H1 (cell line): ENCODE measurements around the gene NEU4. TPM values are rescaled to one million over a fixed set of nuclear protein-coding genes. Genes with fewer than 3 reads are reported as not detected.

Experiments
- CTCF ChIA-PET: fragments of 300-600 bp; sonication (Branson Sonifier 250); formaldehyde crosslinking; loops from one replicate; lab custom pipeline; 2021; ENCODE audit not compliant: partially characterized antibody; lab: Charles Lee
- POLR2A ChIA-PET: fragments of 300-600 bp; sonication (Branson Sonifier 250); formaldehyde crosslinking; loops from one replicate; lab custom pipeline; 2021; ENCODE audit warnings: inconsistent platforms; ENCODE audit not compliant: partially characterized antibody; lab: Charles Lee
- DNase-seq, 2 experiments: peaks; one replicate each; pipeline versions ENCODE4 v3.0.0 to v3.0.0-alpha.2; 2010 to 2022; ENCODE audit warnings: low spot score in 2 of 2, low read depth in 1 of 2, mixed read lengths in 1 of 2
- FAIRE-seq: peaks from 2 replicates; lab custom pipeline; 2011; peaks lifted over from hg19 to GRCh38; lab: Jason Lieb, UNC
- H2AFZ ChIP-seq: 2 replicates; pipeline ENCODE4 v1.8.1; 2012; ENCODE audit warnings: low read length, inconsistent platforms
- H2AK5ac ChIP-seq: 2 replicates; pipeline ENCODE4 v1.6.1; 2013; ENCODE audit warnings: low read depth, low read length
- H2BK120ac ChIP-seq: replicated peaks from 2 replicates; pipeline ENCODE3; 2013; ENCODE audit warnings: low read depth, low read length, inconsistent platforms
- H2BK12ac ChIP-seq: 2 replicates; pipeline ENCODE4 v1.6.1; 2013; ENCODE audit warnings: low read depth, low read length
- H2BK15ac ChIP-seq: 2 replicates; pipeline ENCODE4 v1.6.1; 2013; ENCODE audit warnings: low read length
- H2BK20ac ChIP-seq: 2 replicates; pipeline ENCODE4 v1.6.1; 2013; ENCODE audit warnings: low read length
- H2BK5ac ChIP-seq: 2 replicates; pipeline ENCODE4 v1.6.1; 2013; ENCODE audit warnings: low read depth, low read length
- H3K14ac ChIP-seq: 2 replicates; pipeline ENCODE4 v1.6.1; 2013; ENCODE audit warnings: inconsistent platforms; ENCODE audit not compliant: insufficient read length
- H3K18ac ChIP-seq: 2 replicates; pipeline ENCODE4 v1.6.1; 2013; ENCODE audit warnings: low read length; ENCODE audit errors: extremely low read depth
- H3K23ac ChIP-seq: 2 replicates; pipeline ENCODE4 v1.6.1; 2013; ENCODE audit warnings: inconsistent platforms; ENCODE audit not compliant: insufficient read length
- H3K23me2 ChIP-seq: 2 replicates; pipeline ENCODE4 v1.6.1; 2013; ENCODE audit warnings: low read depth, low read length
- H3K27ac ChIP-seq: 2 replicates; pipeline ENCODE4 v1.6.1; 2011; ENCODE audit warnings: low read depth, low read length, inconsistent platforms
- H3K27me3 ChIP-seq, 4 experiments: replicated peaks in 1 of 4; 1 replicate in 1 of 4; 2 replicates in 3 of 4; pipeline versions ENCODE4 v1.6.1 to v1.8.1; 2011 to 2013; ENCODE audit warnings: low read length in 3 of 4, mild to moderate bottlenecking in 3 of 4, inconsistent platforms in 2 of 4, mixed read lengths in 2 of 4, moderate library complexity in 1 of 4; ENCODE audit not compliant: control insufficient read depth in 3 of 4, insufficient read depth in 3 of 4; ENCODE audit errors: extremely low read depth in 1 of 4
- H3K36me3 ChIP-seq, 4 experiments: 2 replicates each; pipeline versions ENCODE4 v1.6.1 to v1.8.1; 2011 to 2013; ENCODE audit warnings: mild to moderate bottlenecking in 4 of 4, low read length in 3 of 4, moderate library complexity in 2 of 4, control low read depth in 1 of 4, inconsistent platforms in 1 of 4; ENCODE audit not compliant: insufficient read depth in 4 of 4, control insufficient read depth in 2 of 4
- H3K4ac ChIP-seq: replicated peaks from 2 replicates; pipeline ENCODE3; 2013; ENCODE audit warnings: low read length, low read depth, mixed read lengths, inconsistent platforms; ENCODE audit not compliant: insufficient read length
- H3K4me1 ChIP-seq, 4 experiments: replicated peaks in 1 of 4; 1 replicate in 1 of 4; 2 replicates in 3 of 4; pipeline versions ENCODE4 v1.6.1 to v1.8.1; 2011 to 2013; ENCODE audit warnings: low read length in 3 of 4, inconsistent platforms in 2 of 4, mixed read lengths in 1 of 4; ENCODE audit not compliant: insufficient read depth in 4 of 4, control insufficient read depth in 3 of 4
- H3K4me2 ChIP-seq, 2 experiments: 2 replicates each; pipeline versions ENCODE4 v1.6.1 to v1.8.1; 2011 to 2013; ENCODE audit warnings: low read depth in 2 of 2, low read length in 2 of 2, control low read depth in 1 of 2, inconsistent platforms in 1 of 2, mild to moderate bottlenecking in 1 of 2; ENCODE audit not compliant: insufficient read depth in 1 of 2
- H3K4me3 ChIP-seq, 4 experiments: fragments of 200-600, 300-600 bp in 1 of 4; sonication (generic), shearing (Covaris generic), sonication (Bioruptor Twin) in 1 of 4; 2 replicates each; pipeline versions ENCODE4 v1.5.1 to v1.8.1; 2011 to 2016; ENCODE audit warnings: low read length in 4 of 4, low read depth in 3 of 4, control low read depth in 2 of 4, inconsistent platforms in 2 of 4, mild to moderate bottlenecking in 2 of 4, mixed read lengths in 1 of 4, moderate library complexity in 1 of 4; ENCODE audit not compliant: insufficient read depth in 2 of 4; ENCODE audit errors: extremely low read depth in 1 of 4
- H3K56ac ChIP-seq: replicated peaks from 2 replicates; pipeline ENCODE3; 2013; ENCODE audit warnings: low read depth, mild to moderate bottlenecking, mixed read lengths, low read length, inconsistent platforms; ENCODE audit not compliant: insufficient read length
- H3K79me1 ChIP-seq: 2 replicates; pipeline ENCODE4 v1.6.1; 2013; ENCODE audit warnings: low read depth, low read length, control low read depth
- H3K79me2 ChIP-seq, 2 experiments: 2 replicates each; pipeline versions ENCODE4 v1.6.1 to v1.8.1; 2012 to 2013; ENCODE audit warnings: low read length in 2 of 2, mild to moderate bottlenecking in 2 of 2, inconsistent platforms in 1 of 2; ENCODE audit not compliant: insufficient read depth in 2 of 2, control insufficient read depth in 1 of 2
- H3K9ac ChIP-seq, 4 experiments: replicated peaks in 1 of 4; 1 replicate in 1 of 4; 2 replicates in 3 of 4; pipeline versions ENCODE4 v1.6.1 to v1.8.1; 2011 to 2013; ENCODE audit warnings: low read depth in 3 of 4, low read length in 3 of 4, control low read depth in 2 of 4, mild to moderate bottlenecking in 2 of 4, moderate library complexity in 2 of 4, inconsistent platforms in 1 of 4; ENCODE audit errors: extremely low read depth in 1 of 4
- H3K9me3 ChIP-seq, 2 experiments: 2 replicates each; pipeline versions ENCODE4 v1.6.1 to v1.8.1; 2012 to 2013; ENCODE audit warnings: mild to moderate bottlenecking in 2 of 2, moderate library complexity in 2 of 2, control low read depth in 1 of 2, inconsistent platforms in 1 of 2, low read depth in 1 of 2, low read length in 1 of 2, mixed read lengths in 1 of 2; ENCODE audit not compliant: insufficient read depth in 2 of 2
- H4K20me1 ChIP-seq, 2 experiments: replicated peaks in 1 of 2; 2 replicates each; pipeline versions ENCODE3 to v1.8.1; 2011 to 2013; ENCODE audit warnings: inconsistent platforms in 2 of 2, low read length in 2 of 2, mild to moderate bottlenecking in 1 of 2; ENCODE audit not compliant: insufficient read depth in 2 of 2, control insufficient read depth in 1 of 2
- H4K5ac ChIP-seq: 2 replicates; pipeline ENCODE4 v1.6.1; 2013; ENCODE audit warnings: low read length, low read depth, mixed read lengths, inconsistent platforms; ENCODE audit not compliant: insufficient read length
- H4K8ac ChIP-seq: 2 replicates; pipeline ENCODE4 v1.8.0; 2013; ENCODE audit warnings: mild to moderate bottlenecking, moderate library complexity, low read length, inconsistent platforms; ENCODE audit not compliant: insufficient read depth; ENCODE audit errors: extremely low read depth
- H4K91ac ChIP-seq: replicated peaks from 2 replicates; pipeline ENCODE3; 2013; ENCODE audit warnings: low read length, mixed read lengths, inconsistent platforms; ENCODE audit not compliant: insufficient read length
- BRCA1 ChIP-seq: IDR thresholded peaks from 2 replicates; pipeline ENCODE4 v1.6.1; 2012; ENCODE audit warnings: low read depth, low read length, improper control_type of control experiment
- CEBPB ChIP-seq: IDR thresholded peaks from 2 replicates; pipeline ENCODE4 v1.6.1; 2012; ENCODE audit warnings: low read depth, low read length
- EZH2 ChIP-seq: fragments of 200-600 bp; sonication (generic); IDR thresholded peaks from 2 replicates; pipeline ENCODE4 v1.7.1; 2012; ENCODE audit warnings: low read depth, mild to moderate bottlenecking, moderate library complexity, low read length, inconsistent platforms; ENCODE audit not compliant: severe bottlenecking
- HDAC6 ChIP-seq: IDR thresholded peaks from one replicate; pipeline ENCODE4 v1.7.1; 2012; ENCODE audit warnings: low read depth, mild to moderate bottlenecking, inconsistent platforms, low read length, moderate library complexity
- KDM1A ChIP-seq: fragments of 200-600, 300-600 bp; sonication (generic); IDR thresholded peaks from 2 replicates; pipeline ENCODE4 v1.7.1; 2016; ENCODE audit warnings: mild to moderate bottlenecking, low read length, borderline replicate concordance
- KDM4A ChIP-seq: IDR thresholded peaks from one replicate; pipeline ENCODE4 v1.7.1; 2012; ENCODE audit warnings: low read depth, mild to moderate bottlenecking, moderate library complexity, low read length, inconsistent platforms; ENCODE audit not compliant: severe bottlenecking
- KDM5A ChIP-seq: fragments of 200-600 bp; IDR thresholded peaks from 2 replicates; pipeline ENCODE4 v1.7.1; 2012; ENCODE audit warnings: mild to moderate bottlenecking, low read length, inconsistent platforms, mixed read lengths
- PHF8 ChIP-seq: fragments of 200-600 bp; sonication (generic); conservative IDR thresholded peaks from 2 replicates; pipeline ENCODE4 v1.7.1; 2012; ENCODE audit warnings: low read depth, mild to moderate bottlenecking, inconsistent platforms, low read length, moderate library complexity
- POLR2AphosphoS5 ChIP-seq: IDR thresholded peaks from 2 replicates; pipeline ENCODE4 v1.6.1; 2011; ENCODE audit warnings: low read depth, low read length
- POU5F1 ChIP-seq: IDR thresholded peaks from 2 replicates; pipeline ENCODE4 v1.6.1; 2011; ENCODE audit warnings: low read depth, mild to moderate bottlenecking, low read length, moderate library complexity
- SAP30 ChIP-seq: fragments of 300-600 bp; sonication (generic); IDR thresholded peaks from 2 replicates; pipeline ENCODE4 v1.7.1; 2012; ENCODE audit warnings: low read length, moderate library complexity, mild to moderate bottlenecking, inconsistent platforms; ENCODE audit not compliant: insufficient read depth, insufficient replicate concordance
- SP1 ChIP-seq: IDR thresholded peaks from 2 replicates; pipeline ENCODE4 v1.6.1; 2011; ENCODE audit warnings: low read depth, low read length
- WGBS, 2 experiments: shearing (Covaris generic) in 1 of 2; methylation state at CpG; one replicate each; pipeline versions ENCODE4 v1.1.6 to v1.1.7; 2013 to 2015; ENCODE audit warnings: low lambda C conversion rate in 2 of 2, mixed read lengths in 2 of 2, inconsistent platforms in 1 of 2, low coverage in 1 of 2, missing lambda C conversion rate in 1 of 2; ENCODE audit not compliant: insufficient replicate concordance in 2 of 2, insufficient coverage in 1 of 2, insufficient read length in 1 of 2; ENCODE audit errors: extremely low coverage in 1 of 2, missing lambda C conversion rate in 1 of 2; 5-methylcytosine and 5-hydroxymethylcytosine counted together
- polyA plus RNA-seq, 7 experiments: library from polyadenylated mRNA; depleted of rRNA in 3 of 7; stranded (reverse) in 5 of 7; unstranded in 2 of 7; fragments of >200 nt in 5 of 7; fragments of 200-250 nt in 2 of 7; gene quantifications; 1 replicate in 5 of 7; 2 replicates in 1 of 7; 4 replicates in 1 of 7; pipeline versions ENCODE4 v1.2.1 to v1.2.3, GENCODE V29; 2011 to 2013; ENCODE audit warnings: missing spikeins in 2 of 7, mixed read lengths in 2 of 7
- total RNA-seq: library from RNA; stranded (reverse); fragmentation: NEBNext Ultra II Directional; extraction: Animal tissue kit (Norgen Biotek cat#: 25700); gene quantifications from 2 replicates; pipeline ENCODE4 v1.2.1, GENCODE V29; 2021

The NEU4 gene
- total and polyA plus RNA-seq, 2 of the 8 experiments (the other 6 are each of a cell fraction or from before 2014, with no cell fraction given), result 0.32 to 0.50 TPM

DNA sequence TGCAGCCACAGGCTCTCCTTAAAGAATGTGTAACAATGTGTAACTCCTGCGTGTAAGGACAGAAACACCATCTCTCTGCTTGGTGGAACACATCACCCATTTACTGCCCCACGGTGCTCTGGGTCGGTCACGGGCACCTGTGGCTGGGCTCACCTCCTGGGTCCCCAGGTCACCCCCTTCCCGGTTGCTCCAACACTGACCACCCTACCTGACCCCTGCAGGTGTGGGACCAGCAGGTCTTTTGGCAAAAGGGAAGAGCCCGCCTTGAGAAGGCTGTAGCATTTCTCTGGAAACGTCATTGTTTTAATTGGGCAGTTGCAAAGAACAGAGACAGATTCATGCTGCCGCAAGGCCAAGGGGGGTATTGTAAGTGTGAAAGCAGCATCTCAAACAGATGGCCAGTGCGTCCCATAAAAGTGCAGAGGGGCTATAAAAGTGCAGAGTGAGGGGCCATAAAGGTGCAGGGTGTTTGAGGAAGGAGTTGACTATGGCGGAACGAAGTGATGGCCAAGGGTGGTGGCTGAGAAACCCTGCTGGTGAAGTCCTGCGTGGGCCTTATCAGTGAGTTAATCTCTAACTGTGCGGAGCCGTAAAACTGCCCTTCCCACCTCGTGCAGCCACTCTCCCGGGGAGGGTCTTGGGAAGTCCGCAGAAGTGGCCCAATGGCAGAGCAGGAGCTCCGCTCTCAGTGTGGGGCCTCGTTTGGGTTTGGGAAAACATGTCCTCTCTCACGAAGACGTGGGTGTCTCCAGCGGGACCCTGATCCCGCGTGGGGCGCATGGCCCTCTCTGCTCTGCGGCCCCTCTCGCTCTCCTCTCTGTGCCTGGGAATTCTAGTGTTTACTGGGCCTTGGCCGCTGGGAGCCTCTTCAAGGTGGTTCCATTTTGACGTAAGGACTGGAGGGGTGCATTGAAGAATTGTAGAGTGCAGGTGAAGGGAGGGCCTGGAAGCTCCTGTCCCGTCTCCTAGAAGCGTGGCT is 13.7 kb upstream of the NEU4 start:
- no peak overlapping the region for H3K18ac ChIP-seq
- ChIA-PET POLR2A (interaction anchor here (0.8 to 1.5 kb wide), 4 partner anchors 11 to 94 kb away, joined by 3 to 4 read pairs (median 3); partner anchors contain the start of gene ING5), CTCF (no interaction called here)
- H3K23ac ChIP-seq, result no peak overlapping the region
- no peak overlapping the region for H3K9ac ChIP-seq
- 92% methylated on average over 31 of the region's 31 CpGs; no CpG with 5 or more reads in 1 of the 2 experiments for WGBS, 2 experiments
- H3K27ac ChIP-seq, result no peak overlapping the region
- DNase-seq, result no peak
- H3K9me3 ChIP-seq, result peaks cover 2 to 3% of the 10 kb centered on the region in 2 experiments
- H3K79me2 ChIP-seq, result no peaks in the 10 kb centered on the region
- H3K27me3 ChIP-seq, result no peaks in the 10 kb centered on the region
- H3K4me2 ChIP-seq, result no peak overlapping the region
- no peak overlapping the region for H2AFZ ChIP-seq
- H3K14ac ChIP-seq, result no peak overlapping the region
- H3K56ac ChIP-seq, result no peak overlapping the region
- H3K4me1 ChIP-seq, result no peaks in the 10 kb centered on the region
- no peak for FAIRE-seq
- no peak overlapping the region for H3K4me3 ChIP-seq
- H2AK5ac ChIP-seq, result no peak overlapping the region
- H3K36me3 ChIP-seq, result no peaks in the 10 kb centered on the region
- H4K20me1 ChIP-seq, result no peaks in the 10 kb centered on the region
- H2BK120ac ChIP-seq, result no peak overlapping the region
- no peak overlapping the region for H2BK5ac ChIP-seq
- no peak overlapping the region for H2BK20ac ChIP-seq
- H3K79me1 ChIP-seq, result no peaks in the 10 kb centered on the region
- no peak overlapping the region for H4K5ac ChIP-seq
- no peak overlapping the region for H2BK12ac ChIP-seq
- peaks cover 2% of the 10 kb centered on the region; the same call in 1 of the 2 replicates for H3K23me2 ChIP-seq
- H3K4ac ChIP-seq, result no peak overlapping the region
- no peak overlapping the region for H4K91ac ChIP-seq
- no peak overlapping the region for H4K8ac ChIP-seq
- no peak overlapping the region for H2BK15ac ChIP-seq
- TF ChIP-seq HDAC6 (no peak), KDM4A (no peak), SAP30 (no peak), KDM5A (no peak), CEBPB (no peak), BRCA1 (no peak), KDM1A (no peak), SP1 (no peak), POLR2AphosphoS5 (no peak), POU5F1 (no peak), EZH2 (no peak), PHF8 (no peak)
